ENCODE results near the gene ATXN10. TPM values are rescaled to one million over a fixed set of nuclear protein-coding genes. Genes with fewer than 3 reads are reported as not detected.
A peak's percentile ranks its signal among the peaks of the same experiment; 100 is the strongest.
"Not testable (repeated sequence)": the region's sequence is repeated elsewhere in the genome, so short reads cannot be mapped to it uniquely, and the experiment has no call there.

ATXN10 gene
- total and polyA plus RNA-seq, 2 of the 8 experiments (the other 6 are each of a cell fraction or from before 2014, with no cell fraction given) = 134 to 210 TPM

DNA sequence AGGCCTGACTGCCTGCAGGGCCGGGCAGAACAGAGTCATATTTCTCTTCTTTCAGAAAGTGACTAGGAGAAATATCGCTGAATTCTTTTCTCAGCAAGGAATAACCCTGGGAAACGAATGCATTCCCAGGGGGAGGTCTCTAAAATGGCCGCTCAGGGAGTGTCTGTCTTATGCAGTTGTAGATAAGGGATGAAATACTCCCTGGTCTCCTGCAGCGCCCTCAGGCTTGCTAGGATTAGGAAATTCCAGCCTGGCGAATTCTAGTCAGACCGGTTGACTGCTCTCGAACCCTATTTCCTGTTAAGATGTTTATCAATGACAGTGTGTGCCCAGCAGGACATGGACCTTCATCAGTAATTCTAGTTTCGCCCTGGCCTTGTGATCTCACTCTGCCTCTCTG is 124.4 kb downstream of the ATXN10 start:
- H4K8ac ChIP-seq (ENCODE audit: extremely low read depth, insufficient read depth, low read length); H2BK20ac ChIP-seq (ENCODE audit: low read length); POLR2A ChIA-PET (ENCODE audit: partially characterized antibody); H3K27me3 ChIP-seq (replicated peaks in 1 of 4; ENCODE audit: control insufficient read depth in 3 of 4, extremely low read depth in 1 of 4, insufficient read depth in 3 of 4, low read length in 3 of 4); H3K56ac ChIP-seq (replicated peaks; ENCODE audit: insufficient read length, low read depth, low read length); H2AFZ ChIP-seq (ENCODE audit: low read length); H3K4ac ChIP-seq (replicated peaks; ENCODE audit: insufficient read length, low read depth, low read length); H2BK5ac ChIP-seq (ENCODE audit: low read depth, low read length); H3K18ac ChIP-seq (ENCODE audit: extremely low read depth, low read length); H2BK12ac ChIP-seq (ENCODE audit: low read depth, low read length); H3K4me1 ChIP-seq (replicated peaks in 1 of 4; ENCODE audit: control insufficient read depth in 3 of 4, insufficient read depth in 4 of 4, low read length in 3 of 4); H2AK5ac ChIP-seq (ENCODE audit: low read depth, low read length); H3K14ac ChIP-seq (ENCODE audit: insufficient read length); H3K79me1 ChIP-seq (ENCODE audit: low read depth, low read length); H4K5ac ChIP-seq (ENCODE audit: insufficient read length, low read depth, low read length); DNase-seq (ENCODE audit: low read depth in 1 of 2, low spot score in 2 of 2); H4K20me1 ChIP-seq (replicated peaks in 1 of 2; ENCODE audit: control insufficient read depth in 1 of 2, insufficient read depth in 2 of 2, low read length in 2 of 2); H3K23me2 ChIP-seq (ENCODE audit: low read depth, low read length); H3K79me2 ChIP-seq (ENCODE audit: control insufficient read depth in 1 of 2, insufficient read depth in 2 of 2, low read length in 2 of 2); H2BK15ac ChIP-seq (ENCODE audit: low read length); H3K9ac ChIP-seq (replicated peaks in 1 of 4; ENCODE audit: extremely low read depth in 1 of 4, low read depth in 3 of 4, low read length in 3 of 4); H3K23ac ChIP-seq (ENCODE audit: insufficient read length); H3K4me2 ChIP-seq (ENCODE audit: insufficient read depth in 1 of 2, low read depth in 2 of 2, low read length in 2 of 2); H2BK120ac ChIP-seq (replicated peaks; ENCODE audit: low read depth, low read length); H3K4me3 ChIP-seq (ENCODE audit: extremely low read depth in 1 of 4, insufficient read depth in 2 of 4, low read depth in 3 of 4, low read length in 4 of 4); CTCF ChIA-PET (ENCODE audit: partially characterized antibody); H3K27ac ChIP-seq (ENCODE audit: low read depth, low read length); H4K91ac ChIP-seq (replicated peaks; ENCODE audit: insufficient read length, low read length); FAIRE-seq: not testable (repeated sequence)
- H3K36me3 ChIP-seq (ENCODE audit: control insufficient read depth in 2 of 4, insufficient read depth in 4 of 4, low read length in 3 of 4) = peaks cover 0 to 30% (median 12%) of the 10 kb centered on the region in 4 experiments; a peak in 3 of 8 replicates
- peak in 1 of 2 experiments; percentile 97; a peak in 1 of 3 replicates for TF ChIP-seq EP300 (IDR thresholded peaks at IDR 0.05; ENCODE audit: borderline replicate concordance in 1 of 2, low read depth in 2 of 2, low read length in 2 of 2)
- WGBS, 2 experiments (ENCODE audit: extremely low coverage in 1 of 2, insufficient coverage in 1 of 2, insufficient read length in 1 of 2, insufficient replicate concordance in 2 of 2, low coverage in 1 of 2, low lambda C conversion rate in 2 of 2, missing lambda C conversion rate in 1 of 2) = 89% methylated on average over 9 of the region's 9 CpGs; no CpG with 5 or more reads in 1 of the 2 experiments
- H3K9me3 ChIP-seq (ENCODE audit: insufficient read depth in 2 of 2, low read depth in 1 of 2, low read length in 1 of 2) = peaks cover 15 to 26% of the 10 kb centered on the region in 2 experiments

All from H1 (cell line).